HepG2 (cell line): ENCODE data around the gene ATF6. TPM values are rescaled to one million over a fixed set of nuclear protein-coding genes. Genes with fewer than 3 reads are reported as not detected.

Experiments
- CHD2 ChIP-seq: IDR thresholded peaks from 2 replicates; pipeline ENCODE4 v1.6.1; 2011; ENCODE audit warnings: low read depth, low read length, improper control_type of control experiment
- EP300 ChIP-seq, 3 experiments: sonication (generic) in 1 of 3; formaldehyde crosslinking in 1 of 3; IDR thresholded peaks; 2 replicates each; pipeline versions ENCODE4 v1.5.1 to v1.6.1; 2011 to 2020; ENCODE audit warnings: low read depth in 2 of 3, low read length in 2 of 3, borderline replicate concordance in 1 of 3, improper control_type of control experiment in 1 of 3, mild to moderate bottlenecking in 1 of 3, missing genetic modification reagents in 1 of 3, moderate library complexity in 1 of 3
- GTF2F1 ChIP-seq: fragments of 150-350 bp; IDR thresholded peaks from 2 replicates; pipeline ENCODE4 v1.6.1; 2014; ENCODE audit warnings: low read length
- HDAC2 ChIP-seq: sonication (generic); formaldehyde crosslinking; IDR thresholded peaks from 2 replicates; pipeline ENCODE4 v1.4.0; 2020; ENCODE audit warnings: missing genetic modification reagents
- HNRNPH1 ChIP-seq: fragments of 200-400 bp; formaldehyde crosslinking; optimal IDR thresholded peaks from 2 replicates; pipeline ENCODE3; 2017; ENCODE audit warnings: mild to moderate bottlenecking, low read depth, low read length
- ISL2 ChIP-seq: sonication (generic); formaldehyde crosslinking; IDR thresholded peaks from 2 replicates; pipeline ENCODE4 v1.5.0; 2020; ENCODE audit warnings: missing genetic modification reagents
- KAT2B ChIP-seq: fragments of 150-350 bp; IDR thresholded peaks from 2 replicates; pipeline ENCODE4 v1.6.1; 2014; ENCODE audit warnings: low read depth, low read length, borderline replicate concordance
- KAT7 ChIP-seq: IDR thresholded peaks from 2 replicates; pipeline ENCODE4 v1.6.1; 2018; ENCODE audit warnings: borderline replicate concordance, missing compliant biosample characterization
- NCOA1 ChIP-seq: sonication (generic); formaldehyde crosslinking; IDR thresholded peaks from 2 replicates; pipeline ENCODE4 v1.9.0; 2021; ENCODE audit warnings: missing genetic modification reagents
- PITX1 ChIP-seq: sonication (generic); formaldehyde crosslinking; IDR thresholded peaks from 2 replicates; pipeline ENCODE4 v1.5.1; 2020; ENCODE audit warnings: mild to moderate bottlenecking, missing genetic modification reagents
- SIN3B ChIP-seq: fragments of 150-350 bp; IDR thresholded peaks from 2 replicates; pipeline ENCODE4 v1.6.1; 2014; ENCODE audit warnings: low read length
- SOX5 ChIP-seq: IDR thresholded peaks from 2 replicates; pipeline ENCODE4 v1.6.1; 2016; ENCODE audit warnings: borderline replicate concordance
- ZBTB8A ChIP-seq: sonication (generic); formaldehyde crosslinking; IDR thresholded peaks from 2 replicates; pipeline ENCODE4 v1.4.0; 2020; ENCODE audit warnings: mild to moderate bottlenecking, low read depth, missing genetic modification reagents, borderline replicate concordance
- ZNF235 ChIP-seq: sonication (generic); formaldehyde crosslinking; IDR thresholded peaks from 2 replicates; pipeline ENCODE4 v1.8.1; 2023; ENCODE audit warnings: mild to moderate bottlenecking, missing genetic modification reagents, borderline replicate concordance
- ZNF577 ChIP-seq: sonication (generic); formaldehyde crosslinking; IDR thresholded peaks from 2 replicates; pipeline ENCODE4 v1.4.0; 2020; ENCODE audit warnings: mild to moderate bottlenecking, low read depth, missing genetic modification reagents, borderline replicate concordance
- ZNF703 ChIP-seq: sonication (generic); formaldehyde crosslinking; IDR thresholded peaks from 2 replicates; pipeline ENCODE4 v1.5.1; 2020; ENCODE audit warnings: missing genetic modification reagents, mild to moderate bottlenecking, moderate library complexity, borderline replicate concordance
- ZNF737 ChIP-seq: sonication (generic); formaldehyde crosslinking; IDR thresholded peaks from 2 replicates; pipeline ENCODE4 v1.5.0; 2020; ENCODE audit warnings: missing genetic modification reagents, mild to moderate bottlenecking, borderline replicate concordance
- ZNF772 ChIP-seq: sonication (generic); formaldehyde crosslinking; IDR thresholded peaks from 2 replicates; pipeline ENCODE4 v1.5.0; 2020; ENCODE audit warnings: mild to moderate bottlenecking, missing genetic modification reagents
- polyA plus RNA-seq, 8 experiments: library from polyadenylated mRNA; depleted of rRNA in 3 of 8; stranded (reverse) in 7 of 8; unstranded in 1 of 8; fragments of >200 nt; fragmentation: Illumina TruSeq in 4 of 8; extraction: Trizol in 4 of 8; gene quantifications; 2 replicates each; pipeline versions ENCODE4 v1.2.1 to v1.2.3, GENCODE V29; 2011 to 2016; ENCODE audit warnings: low read depth in 4 of 8, missing spikeins in 1 of 8, mixed read lengths in 1 of 8; ENCODE audit not compliant: insufficient read depth in 1 of 8
- total RNA-seq, 5 experiments: library from RNA; depleted of rRNA; stranded (reverse); fragments of >200 nt; fragmentation: Illumina TruSeq; extraction: Trizol; gene quantifications; 2 replicates each; pipeline ENCODE4 v1.2.3, GENCODE V29; 2016; ENCODE audit warnings: low read depth in 1 of 5
- TF ChIP-seq, protein P1 (sequence below): sonication (generic); formaldehyde crosslinking; IDR thresholded peaks from 2 replicates; pipeline ENCODE4 v1.8.0; 2022; ENCODE audit warnings: missing genetic modification reagents, mild to moderate bottlenecking, moderate library complexity, borderline replicate concordance
- TF ChIP-seq, protein P2 (sequence below): sonication (generic); formaldehyde crosslinking; IDR thresholded peaks from 2 replicates; pipeline ENCODE4 v1.4.0; 2020; ENCODE audit warnings: missing genetic modification reagents
- TF ChIP-seq, protein P3 (sequence below): sonication (generic); formaldehyde crosslinking; conservative IDR thresholded peaks from 2 replicates; pipeline ENCODE4 v1.4.0; 2020; ENCODE audit warnings: missing genetic modification reagents
- TF ChIP-seq, protein P4 (sequence below): IDR thresholded peaks from 2 replicates; pipeline ENCODE4 v1.6.1; 2012; ENCODE audit warnings: inconsistent platforms

ATF6 gene
- total and polyA plus RNA-seq, 2 of the 13 experiments (the other 11 are each of a cell fraction or from before 2014, with no cell fraction given): 13.2 to 14.5 TPM

DNA sequence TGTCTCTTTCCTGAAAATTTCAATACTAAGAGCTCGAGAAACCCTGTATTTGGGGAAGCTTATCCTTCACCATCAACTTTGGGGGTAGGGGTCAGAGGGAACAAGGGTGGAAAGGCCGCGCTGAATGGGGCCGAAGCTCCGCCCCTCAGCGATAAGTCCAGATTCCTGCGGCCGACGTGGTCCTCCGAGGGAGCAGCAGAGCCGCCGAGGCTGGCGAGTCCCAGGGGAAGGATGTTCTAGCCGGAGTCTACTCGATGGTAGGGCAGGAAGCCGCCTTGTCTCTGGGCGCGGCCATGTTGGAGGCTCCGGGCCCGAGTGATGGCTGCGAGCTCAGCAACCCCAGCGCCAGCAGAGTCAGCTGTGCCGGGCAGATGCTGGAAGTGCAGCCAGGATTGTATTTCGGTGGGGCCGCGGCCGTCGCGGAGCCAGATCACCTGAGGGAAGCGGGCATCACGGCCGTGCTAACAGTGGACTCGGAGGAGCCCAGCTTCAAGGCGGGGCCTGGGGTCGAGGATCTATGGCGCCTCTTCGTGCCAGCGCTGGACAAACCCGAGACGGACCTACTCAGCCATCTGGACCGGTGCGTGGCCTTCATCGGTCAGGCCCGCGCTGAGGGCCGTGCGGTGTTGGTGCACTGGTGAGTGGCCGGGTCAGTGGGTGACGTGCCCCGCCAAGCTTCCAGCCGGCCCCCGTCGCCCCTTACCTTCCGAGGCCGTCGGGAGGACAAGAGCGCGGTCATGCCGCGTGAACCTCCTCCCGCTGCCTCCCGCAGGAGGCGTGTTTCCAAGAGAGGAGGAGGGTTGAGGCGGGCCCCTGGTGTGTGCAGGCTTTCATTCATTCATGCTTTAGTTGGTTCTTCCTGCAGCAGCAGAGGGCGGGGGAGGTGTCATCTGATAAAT, 16.4 kb upstream of the ATF6 start, which contains the start of gene DUSP12 (continued):
- TF ChIP-seq ZBTB8A: no peak
- TF ChIP-seq, protein P1, sequence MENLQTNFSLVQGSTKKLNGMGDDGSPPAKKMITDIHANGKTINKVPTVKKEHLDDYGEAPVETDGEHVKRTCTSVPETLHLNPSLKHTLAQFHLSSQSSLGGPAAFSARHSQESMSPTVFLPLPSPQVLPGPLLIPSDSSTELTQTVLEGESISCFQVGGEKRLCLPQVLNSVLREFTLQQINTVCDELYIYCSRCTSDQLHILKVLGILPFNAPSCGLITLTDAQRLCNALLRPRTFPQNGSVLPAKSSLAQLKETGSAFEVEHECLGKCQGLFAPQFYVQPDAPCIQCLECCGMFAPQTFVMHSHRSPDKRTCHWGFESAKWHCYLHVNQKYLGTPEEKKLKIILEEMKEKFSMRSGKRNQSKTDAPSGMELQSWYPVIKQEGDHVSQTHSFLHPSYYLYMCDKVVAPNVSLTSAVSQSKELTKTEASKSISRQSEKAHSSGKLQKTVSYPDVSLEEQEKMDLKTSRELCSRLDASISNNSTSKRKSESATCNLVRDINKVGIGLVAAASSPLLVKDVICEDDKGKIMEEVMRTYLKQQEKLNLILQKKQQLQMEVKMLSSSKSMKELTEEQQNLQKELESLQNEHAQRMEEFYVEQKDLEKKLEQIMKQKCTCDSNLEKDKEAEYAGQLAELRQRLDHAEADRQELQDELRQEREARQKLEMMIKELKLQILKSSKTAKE (CRISPR knock-in tag): no peak
- TF ChIP-seq ISL2: peak; percentile 54; the same call in 1 of the 2 replicates
- no peak for TF ChIP-seq NCOA1
- no peak for TF ChIP-seq ZNF577 (CRISPR knock-in tag)
- TF ChIP-seq ZNF703 (CRISPR knock-in tag): no peak; the same call in 1 of the 2 replicates
- TF ChIP-seq EP300 (IDR thresholded peaks at IDR 0.05; ENCODE audit: low read depth in 2 of 2, low read length in 2 of 2): no peak
- 0 out of 2 replicates have a peak, but pooled peaks have one; percentile 33 for TF ChIP-seq EP300 (CRISPR knock-in tag; IDR thresholded peaks at IDR 0.05; ENCODE audit: borderline replicate concordance)
- TF ChIP-seq, protein P2, sequence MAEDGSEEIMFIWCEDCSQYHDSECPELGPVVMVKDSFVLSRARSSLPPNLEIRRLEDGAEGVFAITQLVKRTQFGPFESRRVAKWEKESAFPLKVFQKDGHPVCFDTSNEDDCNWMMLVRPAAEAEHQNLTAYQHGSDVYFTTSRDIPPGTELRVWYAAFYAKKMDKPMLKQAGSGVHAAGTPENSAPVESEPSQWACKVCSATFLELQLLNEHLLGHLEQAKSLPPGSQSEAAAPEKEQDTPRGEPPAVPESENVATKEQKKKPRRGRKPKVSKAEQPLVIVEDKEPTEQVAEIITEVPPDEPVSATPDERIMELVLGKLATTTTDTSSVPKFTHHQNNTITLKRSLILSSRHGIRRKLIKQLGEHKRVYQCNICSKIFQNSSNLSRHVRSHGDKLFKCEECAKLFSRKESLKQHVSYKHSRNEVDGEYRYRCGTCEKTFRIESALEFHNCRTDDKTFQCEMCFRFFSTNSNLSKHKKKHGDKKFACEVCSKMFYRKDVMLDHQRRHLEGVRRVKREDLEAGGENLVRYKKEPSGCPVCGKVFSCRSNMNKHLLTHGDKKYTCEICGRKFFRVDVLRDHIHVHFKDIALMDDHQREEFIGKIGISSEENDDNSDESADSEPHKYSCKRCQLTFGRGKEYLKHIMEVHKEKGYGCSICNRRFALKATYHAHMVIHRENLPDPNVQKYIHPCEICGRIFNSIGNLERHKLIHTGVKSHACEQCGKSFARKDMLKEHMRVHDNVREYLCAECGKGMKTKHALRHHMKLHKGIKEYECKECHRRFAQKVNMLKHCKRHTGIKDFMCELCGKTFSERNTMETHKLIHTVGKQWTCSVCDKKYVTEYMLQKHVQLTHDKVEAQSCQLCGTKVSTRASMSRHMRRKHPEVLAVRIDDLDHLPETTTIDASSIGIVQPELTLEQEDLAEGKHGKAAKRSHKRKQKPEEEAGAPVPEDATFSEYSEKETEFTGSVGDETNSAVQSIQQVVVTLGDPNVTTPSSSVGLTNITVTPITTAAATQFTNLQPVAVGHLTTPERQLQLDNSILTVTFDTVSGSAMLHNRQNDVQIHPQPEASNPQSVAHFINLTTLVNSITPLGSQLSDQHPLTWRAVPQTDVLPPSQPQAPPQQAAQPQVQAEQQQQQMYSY (CRISPR knock-in tag): peak; percentile 61
- TF ChIP-seq CHD2: no peak
- TF ChIP-seq GTF2F1: 0 out of 2 replicates have a peak, but pooled peaks have one; percentile 1
- peak; percentile 72; the same call in 1 of the 2 replicates for TF ChIP-seq KAT7
- peak; percentile 77; the same call in 1 of the 2 replicates for TF ChIP-seq PITX1 (CRISPR knock-in tag)
- TF ChIP-seq ZNF235 (CRISPR knock-in tag): peak; percentile 83; the same call in 1 of the 2 replicates
- TF ChIP-seq HNRNPH1: no peak
- no peak for TF ChIP-seq SIN3B
- TF ChIP-seq SOX5 (CRISPR knock-in tag): peak; percentile 10; the same call in 1 of the 2 replicates
- peak; percentile 79 for TF ChIP-seq ZNF772 (CRISPR knock-in tag)
- peak; percentile 78; the same call in 1 of the 2 replicates for TF ChIP-seq ZNF737
- no peak for TF ChIP-seq KAT2B
- TF ChIP-seq, protein P3, sequence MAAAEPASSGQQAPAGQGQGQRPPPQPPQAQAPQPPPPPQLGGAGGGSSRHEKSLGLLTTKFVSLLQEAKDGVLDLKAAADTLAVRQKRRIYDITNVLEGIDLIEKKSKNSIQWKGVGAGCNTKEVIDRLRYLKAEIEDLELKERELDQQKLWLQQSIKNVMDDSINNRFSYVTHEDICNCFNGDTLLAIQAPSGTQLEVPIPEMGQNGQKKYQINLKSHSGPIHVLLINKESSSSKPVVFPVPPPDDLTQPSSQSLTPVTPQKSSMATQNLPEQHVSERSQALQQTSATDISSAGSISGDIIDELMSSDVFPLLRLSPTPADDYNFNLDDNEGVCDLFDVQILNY: no peak; the same call in 1 of the 2 replicates
- TF ChIP-seq HDAC2 (CRISPR knock-in tag): peak; percentile 55
- TF ChIP-seq, protein P4, sequence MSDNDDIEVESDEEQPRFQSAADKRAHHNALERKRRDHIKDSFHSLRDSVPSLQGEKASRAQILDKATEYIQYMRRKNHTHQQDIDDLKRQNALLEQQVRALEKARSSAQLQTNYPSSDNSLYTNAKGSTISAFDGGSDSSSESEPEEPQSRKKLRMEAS: peak; percentile 73
